ENCODE data around the gene MAPK8IP1.

Gene MAPK8IP1

DNA sequence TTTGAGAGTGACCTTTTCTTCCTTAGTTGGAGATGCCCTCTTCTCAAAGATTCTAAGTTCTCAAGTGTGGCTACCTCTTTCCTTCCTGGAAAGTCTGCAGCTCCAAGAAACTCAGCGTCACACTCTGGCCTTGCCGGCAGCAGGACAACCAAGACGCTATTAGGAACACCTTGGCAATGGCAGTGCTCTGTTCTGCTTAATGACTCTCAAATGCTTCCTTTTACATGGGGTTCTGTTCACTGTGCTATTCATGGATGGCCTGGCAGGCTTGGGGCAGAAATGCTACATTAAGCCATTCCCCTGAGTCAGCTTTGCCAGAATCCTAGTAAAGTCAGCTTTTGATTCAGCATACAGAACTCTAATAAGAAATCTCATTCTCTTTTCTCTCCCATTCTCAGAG lies 62.9 kb downstream of the MAPK8IP1 start (continued):
- TF ChIP-seq, protein P1, sequence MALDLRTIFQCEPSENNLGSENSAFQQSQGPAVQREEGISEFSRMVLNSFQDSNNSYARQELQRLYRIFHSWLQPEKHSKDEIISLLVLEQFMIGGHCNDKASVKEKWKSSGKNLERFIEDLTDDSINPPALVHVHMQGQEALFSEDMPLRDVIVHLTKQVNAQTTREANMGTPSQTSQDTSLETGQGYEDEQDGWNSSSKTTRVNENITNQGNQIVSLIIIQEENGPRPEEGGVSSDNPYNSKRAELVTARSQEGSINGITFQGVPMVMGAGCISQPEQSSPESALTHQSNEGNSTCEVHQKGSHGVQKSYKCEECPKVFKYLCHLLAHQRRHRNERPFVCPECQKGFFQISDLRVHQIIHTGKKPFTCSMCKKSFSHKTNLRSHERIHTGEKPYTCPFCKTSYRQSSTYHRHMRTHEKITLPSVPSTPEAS (tag by site-specific recombination; IDR thresholded peaks at IDR 0.05): no peak
- no peak for TF ChIP-seq HOXC10 (CRISPR knock-in tag; IDR thresholded peaks at IDR 0.05)

DNA sequence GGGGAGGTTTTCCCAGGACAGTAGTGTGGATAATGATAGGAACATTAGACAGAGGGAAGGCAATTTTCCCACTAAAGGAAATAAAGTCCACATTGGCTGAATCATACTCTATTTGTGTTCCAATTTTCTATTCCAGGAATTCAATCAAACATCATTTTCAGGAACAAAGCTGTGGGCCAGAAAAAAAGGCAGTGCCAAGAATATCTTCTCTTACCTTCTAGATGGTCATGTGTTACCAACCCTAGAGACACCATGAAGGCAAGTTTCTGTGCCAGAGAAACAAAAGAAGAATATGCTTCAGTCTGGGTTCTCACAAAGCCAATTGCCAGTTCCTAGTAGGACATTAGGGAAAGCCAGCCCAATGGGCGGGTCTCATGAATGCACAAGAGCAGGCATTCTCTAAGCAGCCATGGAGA lies 64.5 kb downstream of the MAPK8IP1 start:
- ChIA-PET POLR2A (interaction anchor here (0.9 kb wide), 1 partner anchor 23 kb away, joined by 3 read pairs; no protein-coding TSS in a partner anchor), CTCF (interaction anchor here (0.7 to 2.2 kb wide), 3 partner anchors 15 to 77 kb away, joined by 3 to 13 read pairs (median 5); no protein-coding TSS in a partner anchor)
- Histone ChIP-seq H3K4me3 (ENCODE audit: low read depth, low read length) (no peak overlapping the region), H3K4me1 (ENCODE audit: control insufficient read depth, insufficient read depth, low read length) (no peaks in the 10 kb centered on the region), H3K9me3 (ENCODE audit: control insufficient read depth, insufficient read depth, low read depth, low read length) (no peaks in the 10 kb centered on the region), H3K27ac (ENCODE audit: extremely low read depth, low read depth, low read length) (no peak overlapping the region), H3K36me3 (ENCODE audit: control insufficient read depth in 2 of 2, insufficient read depth in 1 of 2, low read length in 2 of 2) (peaks cover 0 to 66% of the 10 kb centered on the region in 2 experiments; a peak in 1 of 3 replicates)
- TF ChIP-seq BCL11A (tag by site-specific recombination; IDR thresholded peaks at IDR 0.05; ENCODE audit: low read depth): no peak
- TF ChIP-seq KLF1 (tag by site-specific recombination; IDR thresholded peaks at IDR 0.05): no peak
- TF ChIP-seq ZNF266 (tag by site-specific recombination; IDR thresholded peaks at IDR 0.05; ENCODE audit: low read depth): no peak

All from HEK293 (cell line).